T-cell (primary cell): Measurements from ENCODE around the gene ZNF740. TPM values are rescaled to one million over a fixed set of nuclear protein-coding genes. Genes with fewer than 3 reads are reported as not detected.

ENCODE experiments used
- ATAC-seq, 4 experiments: fragments of 200-7000 bp in 3 of 4; fragments of 150-1000 bp in 1 of 4; cut with Tn5 transposase; replicated peaks in 1 of 4; 1 replicate in 3 of 4; 2 replicates in 1 of 4; pipeline ENCODE4 v1.10.0; 2021; ENCODE audit warnings: moderate library complexity in 3 of 4, mild to moderate bottlenecking in 2 of 4, moderate number of reproducible peaks in 1 of 4
- CTCF ChIA-PET, 2 donors: fragments of 300-600 bp; sonication (Branson Sonifier 250); formaldehyde crosslinking; loops; one replicate each; lab custom pipeline; 2022; ENCODE audit warnings: antibody characterized with exemption in 2 of 2; lab: Charles Lee
- POLR2A ChIA-PET, 2 donors: fragments of 300-600 bp; sonication (Branson Sonifier 250); formaldehyde crosslinking; loops; one replicate each; lab custom pipeline; 2022; ENCODE audit warnings: antibody characterized with exemption in 2 of 2; lab: Charles Lee
- DNase-seq, 35 experiments: peaks; one replicate each; pipeline versions ENCODE4 v3.0.0 to v3.0.0-alpha.2; 2013 to 2023
- H3K27ac ChIP-seq: one replicate; pipeline ENCODE4 v1.5.1; 2013; ENCODE audit warnings: low read length
- H3K27me3 ChIP-seq, 2 experiments: replicated peaks in 1 of 2; 1 replicate in 1 of 2; 2 replicates in 1 of 2; pipeline versions ENCODE4 v1.6.1 to v1.7.0; 2013; ENCODE audit warnings: low read length in 1 of 2, mixed read lengths in 1 of 2; ENCODE audit not compliant: control insufficient read depth in 2 of 2, insufficient read depth in 2 of 2; ENCODE audit errors: extremely low read depth in 1 of 2
- H3K36me3 ChIP-seq, 2 donors: 1 replicate in 1 of 2; 2 replicates in 1 of 2; pipeline versions ENCODE4 v1.6.1 to v1.7.0; 2013; ENCODE audit warnings: low read length in 1 of 2; ENCODE audit not compliant: control insufficient read depth in 2 of 2, insufficient read depth in 1 of 2; ENCODE audit errors: extremely low read depth in 1 of 2
- H3K4me1 ChIP-seq, 2 experiments: 1 replicate in 1 of 2; 2 replicates in 1 of 2; pipeline versions ENCODE4 v1.6.1 to v1.7.0; 2013; ENCODE audit warnings: low read length in 2 of 2, mixed read lengths in 1 of 2; ENCODE audit not compliant: insufficient read depth in 2 of 2, control insufficient read depth in 1 of 2; ENCODE audit errors: extremely low read depth in 1 of 2
- H3K4me3 ChIP-seq, 2 donors: 1 replicate in 1 of 2; 2 replicates in 1 of 2; pipeline versions ENCODE4 v1.5.1 to v1.7.0; 2013; ENCODE audit warnings: mild to moderate bottlenecking in 2 of 2, low read length in 1 of 2, moderate library complexity in 1 of 2; ENCODE audit not compliant: control insufficient read depth in 1 of 2; ENCODE audit errors: extremely low read depth in 1 of 2
- H3K9me3 ChIP-seq: 2 replicates; pipeline ENCODE4 v1.7.0; 2013
- H3K27ac Mint-ChIP-seq, 2 donors: one replicate each; pipeline ENCODE4 v1.8.0; 2020 to 2021; ENCODE audit warnings: mild to moderate bottlenecking in 2 of 2, mixed read lengths in 2 of 2
- H3K27me3 Mint-ChIP-seq, 2 donors: one replicate each; pipeline ENCODE4 v1.8.0; 2021 to 2022; ENCODE audit warnings: mixed read lengths in 2 of 2
- H3K36me3 Mint-ChIP-seq: one replicate; pipeline ENCODE4 v1.8.0; 2021; ENCODE audit warnings: mixed read lengths
- H3K4me1 Mint-ChIP-seq, 3 donors: one replicate each; pipeline ENCODE4 v1.8.0; 2020 to 2022; ENCODE audit warnings: mixed read lengths in 3 of 3, mild to moderate bottlenecking in 1 of 3
- H3K4me3 Mint-ChIP-seq, 3 donors: one replicate each; pipeline ENCODE4 v1.8.0; 2020 to 2022; ENCODE audit warnings: mild to moderate bottlenecking in 3 of 3, mixed read lengths in 3 of 3, moderate library complexity in 3 of 3
- H3K9me3 Mint-ChIP-seq, 3 donors: one replicate each; pipeline ENCODE4 v1.8.0; 2020 to 2022; ENCODE audit warnings: mixed read lengths in 3 of 3
- WGBS: methylation state at CpG from one replicate; pipeline ENCODE4 v1.1.5; 2013; ENCODE audit warnings: missing lambda C conversion rate; ENCODE audit not compliant: insufficient coverage; 5-methylcytosine and 5-hydroxymethylcytosine counted together
- total RNA-seq, 35 experiments: library from RNA in 6 of 35; stranded (reverse) in 6 of 35; fragments of 120-200 nt in 1 of 35; gene quantifications; one replicate each; pipeline versions ENCODE4 v1.2.1 to v1.2.4 and lab custom pipeline; 2013 to 2026

The ZNF740 gene
- total RNA-seq, 5 donors from 2014 or later (not counting 1 experiment from before 2014, with no cell fraction given): 36.4 to 94.2 (median 83.9) TPM

DNA sequence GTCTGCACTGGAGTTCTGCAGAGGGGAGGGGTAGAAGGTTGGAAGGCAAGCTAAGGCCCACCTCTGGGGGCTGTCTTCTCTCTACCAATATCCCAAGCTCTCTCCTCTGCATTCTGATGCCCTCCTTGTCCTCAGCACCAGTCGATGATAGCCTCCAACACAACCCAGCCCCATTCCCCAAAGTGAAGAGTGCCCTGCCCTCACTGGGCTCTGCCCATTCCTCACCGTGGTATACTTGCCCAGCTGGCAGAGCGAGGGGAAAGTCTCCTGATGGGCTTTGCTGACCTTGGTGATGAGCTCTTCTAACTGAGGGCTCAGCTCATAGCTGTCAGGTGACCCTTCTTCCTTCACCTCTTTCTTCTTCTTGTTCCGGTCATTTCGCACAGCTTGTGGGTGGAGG, 33.7 kb downstream of the ZNF740 start:
- Mint-ChIP-seq H3K36me3 (peaks cover 29% of the 10 kb centered on the region), H3K4me3 (no peak overlapping the region), H3K4me1 (peaks cover 76 to 78% (median 78%) of the 10 kb centered on the region in 3 donors), H3K27me3 (no peaks in the 10 kb centered on the region), H3K9me3 (no peaks in the 10 kb centered on the region), H3K27ac (peak overlapping the region; percentile 64 to 78)
- Histone ChIP-seq H3K27ac (no peak overlapping the region), H3K9me3 (no peaks in the 10 kb centered on the region), H3K4me3 (no peak overlapping the region), H3K36me3 (peaks cover 12 to 55% of the 10 kb centered on the region in 2 donors), H3K4me1 (peaks cover 26 to 87% of the 10 kb centered on the region in 2 experiments), H3K27me3 (no peaks in the 10 kb centered on the region)
- ChIA-PET POLR2A (interaction anchor here in 1 of 2 donors (0.5 kb wide), 1 partner anchor 364 kb away, joined by 7 read pairs; no protein-coding TSS in a partner anchor), CTCF (interaction anchor here (0.6 to 5.0 kb wide), 27 partner anchors 12 to 408 kb away, joined by 3 to 34 read pairs (median 5); partner anchors contain the start of genes AAAS (in 2 of the 2), ESPL1 (in 2 of the 2) and PFDN5 (in 1 of the 2))
- ATAC-seq (no peak), DNase-seq (no peak)
- WGBS: 88% methylated on average over 3 of the region's 5 CpGs

DNA sequence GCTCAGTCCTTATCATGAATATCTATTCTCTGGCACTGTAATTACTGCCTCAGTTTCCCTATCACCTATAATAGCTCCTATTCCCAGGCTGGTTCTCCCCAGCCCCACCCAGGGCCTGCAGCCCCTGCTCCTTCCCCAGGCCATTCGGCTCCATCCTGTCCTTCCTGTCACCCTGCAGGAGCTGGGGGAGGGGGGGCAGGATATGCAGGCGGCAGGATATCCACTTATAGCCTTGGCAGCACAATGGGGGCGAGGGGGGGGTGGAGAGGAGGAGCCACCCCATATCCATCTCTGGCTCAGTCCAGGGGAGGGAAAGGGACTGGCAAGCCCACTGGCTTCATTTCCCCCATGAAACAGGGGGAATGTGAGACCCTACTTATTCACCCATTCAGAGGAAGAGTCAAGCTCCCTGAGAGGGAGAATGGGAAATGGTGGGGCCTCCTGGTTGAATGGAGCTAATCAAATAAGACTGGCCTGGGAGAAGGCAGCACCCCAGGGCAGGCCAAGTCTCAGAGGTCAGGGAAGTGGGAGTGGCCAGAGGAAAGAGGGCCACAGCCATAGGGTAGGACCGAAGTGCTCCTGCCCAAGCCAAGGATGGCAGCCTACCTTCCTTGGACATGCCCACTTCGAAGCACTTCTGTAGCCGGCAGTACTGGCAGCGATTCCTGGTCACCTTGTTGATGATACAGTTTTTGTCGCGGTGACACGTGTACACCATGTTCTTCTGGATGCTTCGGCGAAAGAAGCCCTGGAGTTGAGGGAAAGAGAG, 34.3 kb downstream of the ZNF740 start:
- peak overlapping the region; percentile 91 to 93 for H3K27ac Mint-ChIP-seq
- peaks cover 33% of the 10 kb centered on the region for H3K36me3 Mint-ChIP-seq
- CTCF ChIA-PET: interaction anchor here (0.8 to 5.0 kb wide), 14 partner anchors 32 to 130 kb away, joined by 3 to 34 read pairs (median 5); partner anchors contain the start of genes ESPL1 (in 2 of the 2) and AAAS (in 1 of the 2)

DNA sequence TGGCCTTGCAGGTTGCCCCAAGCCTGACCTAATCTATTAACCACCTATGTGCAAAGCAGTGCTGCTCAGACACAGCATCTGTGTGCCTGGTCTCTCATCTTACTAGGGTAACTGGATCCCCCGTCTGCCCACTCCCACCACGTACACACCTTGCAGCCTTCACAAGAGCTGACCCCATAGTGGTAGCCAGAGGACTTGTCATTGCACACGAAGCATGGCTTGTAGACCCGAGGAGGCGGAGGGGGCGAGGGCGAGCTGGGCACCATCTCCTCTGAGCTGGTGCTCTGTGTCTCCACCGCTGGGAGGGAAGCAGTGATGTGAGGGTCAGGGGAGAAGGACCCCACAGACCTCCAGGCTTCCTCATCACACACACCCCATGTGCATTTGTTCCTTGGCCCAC, 35.0 kb downstream of the ZNF740 start:
- H3K36me3 ChIP-seq: peaks cover 12 to 50% of the 10 kb centered on the region in 2 donors
- POLR2A ChIA-PET: no interaction called here

More for the DNA sequence above, 34.3 kb downstream of the ZNF740 start:
- peaks cover 25 to 87% of the 10 kb centered on the region in 2 experiments for H3K4me1 ChIP-seq
- H3K9me3 Mint-ChIP-seq: no peaks in the 10 kb centered on the region
- no peaks in the 10 kb centered on the region for H3K27me3 Mint-ChIP-seq
- DNase-seq: no peak
- H3K4me1 Mint-ChIP-seq: peaks cover 75 to 77% (median 77%) of the 10 kb centered on the region in 3 donors
- no peaks in the 10 kb centered on the region for H3K27me3 ChIP-seq
- H3K27ac ChIP-seq: no peak overlapping the region
- no peak for ATAC-seq
- H3K4me3 Mint-ChIP-seq: no peak overlapping the region
- WGBS: 87% methylated on average over 7 of the region's 12 CpGs
- no peaks in the 10 kb centered on the region for H3K9me3 ChIP-seq
- peaks cover 12 to 55% of the 10 kb centered on the region in 2 donors for H3K36me3 ChIP-seq
- POLR2A ChIA-PET: no interaction called here
- no peak overlapping the region for H3K4me3 ChIP-seq

DNA sequence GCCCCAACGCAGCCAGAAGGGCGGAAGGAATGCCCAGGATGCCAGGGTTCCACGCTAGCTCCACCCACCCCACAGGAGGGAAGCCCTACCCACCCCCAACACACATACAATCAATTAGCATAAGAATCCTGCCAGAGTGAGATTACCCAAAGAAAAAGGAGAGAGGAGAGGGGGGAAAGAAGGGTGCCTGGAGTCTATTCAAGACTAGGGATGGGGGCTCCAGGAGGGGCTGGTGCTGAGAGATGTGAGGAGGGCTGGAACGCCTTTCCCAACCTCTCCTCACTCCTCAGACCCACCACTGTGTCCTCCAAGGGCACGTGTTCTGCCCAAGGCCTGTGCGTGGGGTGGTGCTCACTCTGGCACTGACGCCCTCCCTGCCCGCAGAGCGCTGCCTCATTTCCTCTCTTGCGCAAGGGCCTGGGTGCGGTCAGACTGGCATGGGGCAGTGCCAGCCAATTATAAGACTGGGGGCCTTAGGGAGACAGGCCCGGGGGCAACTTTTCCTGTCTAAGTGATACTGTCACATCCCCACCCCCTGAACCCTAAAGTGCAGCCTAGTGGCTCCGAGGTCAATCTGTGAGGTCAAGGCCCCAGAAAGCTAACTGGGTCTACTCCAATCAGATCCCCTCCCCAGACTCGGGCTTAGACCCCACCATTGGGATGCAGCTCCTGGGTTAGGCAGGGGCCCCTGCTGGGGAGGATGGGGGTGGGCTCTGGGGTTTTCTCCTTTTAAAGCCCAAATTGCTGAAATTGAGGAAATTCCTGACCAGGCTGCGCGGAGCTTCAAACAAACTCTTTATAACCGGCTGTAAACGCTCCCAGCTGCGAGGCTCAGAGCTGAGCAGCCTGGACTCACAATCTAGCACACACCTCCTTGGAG, 36.8 kb downstream of the ZNF740 start:
- no peaks in the 10 kb centered on the region for H3K27me3 ChIP-seq
- peaks cover 67 to 74% (median 71%) of the 10 kb centered on the region in 3 donors for H3K4me1 Mint-ChIP-seq
- H3K27ac Mint-ChIP-seq: peak overlapping the region; percentile 91 to 93
- CTCF ChIA-PET: interaction anchor here (0.6 to 4.0 kb wide), 6 partner anchors 10 to 105 kb away, joined by 3 to 34 read pairs (median 4); partner anchors contain the start of genes ESPL1 (in 1 of the 2) and ITGB7 (in 1 of the 2)
- no peaks in the 10 kb centered on the region for H3K27me3 Mint-ChIP-seq
- H3K4me3 Mint-ChIP-seq: peak overlapping the region; percentile 84 to 96 (median 95)
- POLR2A ChIA-PET: no interaction called here
- peaks cover 3 to 33% of the 10 kb centered on the region in 2 donors for H3K36me3 ChIP-seq
- peaks cover 27% of the 10 kb centered on the region for H3K36me3 Mint-ChIP-seq
- peaks cover 28 to 86% of the 10 kb centered on the region in 2 experiments for H3K4me1 ChIP-seq
- H3K27ac ChIP-seq: peak overlapping the region; percentile 57
- no peak for ATAC-seq
- peak overlapping the region; percentile 42 to 82 for H3K4me3 ChIP-seq
- H3K9me3 Mint-ChIP-seq: no peaks in the 10 kb centered on the region
- H3K9me3 ChIP-seq: no peaks in the 10 kb centered on the region
- WGBS: 44% methylated on average over 10 of the region's 19 CpGs
- DNase-seq: peak in 15 of 35 experiments; percentile 25 to 56 (median 46)

More for the DNA sequence above, 35.0 kb downstream of the ZNF740 start:
- Histone ChIP-seq H3K9me3 (no peaks in the 10 kb centered on the region), H3K4me1 (peaks cover 25 to 82% of the 10 kb centered on the region in 2 experiments), H3K27ac (peak overlapping the region; percentile 57), H3K27me3 (no peaks in the 10 kb centered on the region), H3K4me3 (no peak overlapping the region)
- ATAC-seq: no peak
- Mint-ChIP-seq H3K4me3 (no peak overlapping the region), H3K4me1 (peaks cover 69 to 73% (median 71%) of the 10 kb centered on the region in 3 donors), H3K27me3 (no peaks in the 10 kb centered on the region), H3K9me3 (no peaks in the 10 kb centered on the region), H3K27ac (peak overlapping the region; percentile 91 to 93), H3K36me3 (peaks cover 33% of the 10 kb centered on the region)
- DNase-seq: no peak
- CTCF ChIA-PET: interaction anchor here (0.8 to 4.0 kb wide), 6 partner anchors 33 to 106 kb away, joined by 3 to 34 read pairs (median 7); partner anchors contain the start of genes AAAS (in 1 of the 2) and ESPL1 (in 1 of the 2)
- no CpG with 5 or more reads among the region's 8 CpGs for WGBS

DNA sequence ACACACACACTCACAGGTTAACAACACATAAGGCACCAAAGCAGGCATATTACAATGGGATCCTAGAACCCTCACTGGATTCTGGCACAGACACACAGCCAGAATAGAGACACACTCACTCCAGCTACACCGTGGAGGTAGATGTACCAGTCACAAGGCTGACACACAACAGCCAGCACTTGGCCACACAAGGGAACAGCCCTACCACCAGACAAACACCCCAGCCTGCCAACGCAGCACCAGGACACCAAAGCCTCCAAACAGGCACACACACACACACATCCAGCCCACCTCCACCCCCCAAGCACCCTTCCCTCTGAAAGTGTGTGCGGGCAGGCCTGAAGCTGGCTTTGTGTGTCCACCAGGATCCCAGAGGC, 37.4 kb downstream of the ZNF740 start:
- H3K27ac ChIP-seq: peak overlapping the region; percentile 57
- no peaks in the 10 kb centered on the region for H3K9me3 Mint-ChIP-seq
- H3K9me3 ChIP-seq: no peaks in the 10 kb centered on the region
- ChIA-PET CTCF (interaction anchor here in 1 of 2 donors (1.1 kb wide), 1 partner anchor 50 kb away, joined by 3 read pairs; the partner anchor contains the start of gene ESPL1), POLR2A (no interaction called here)
- no peaks in the 10 kb centered on the region for H3K27me3 Mint-ChIP-seq
- H3K4me3 ChIP-seq: peak overlapping the region; percentile 42 to 82
- H3K4me1 ChIP-seq: peaks cover 34 to 90% of the 10 kb centered on the region in 2 experiments
- H3K27ac Mint-ChIP-seq: peak overlapping the region; percentile 91 to 93
- peaks cover 1 to 27% of the 10 kb centered on the region in 2 donors for H3K36me3 ChIP-seq
- peaks cover 21% of the 10 kb centered on the region for H3K36me3 Mint-ChIP-seq
- WGBS: 51% methylated on average over 2 of the region's 3 CpGs
- DNase-seq (no peak), ATAC-seq (no peak)
- H3K27me3 ChIP-seq: no peaks in the 10 kb centered on the region
- H3K4me3 Mint-ChIP-seq: peak overlapping the region; percentile 84 to 96 (median 95)
- peaks cover 73 to 78% (median 75%) of the 10 kb centered on the region in 3 donors for H3K4me1 Mint-ChIP-seq
